NT2/D1 (cell line): ENCODE measurements around the gene TMEM134.

Source experiments
- DNase-seq: peaks from one replicate; pipeline ENCODE4 v3.0.0-alpha.2; 2011; ENCODE audit warnings: low read depth, low spot score
- H3K27me3 ChIP-seq: 2 replicates; pipeline ENCODE4 v1.6.0; 2011; ENCODE audit warnings: mild to moderate bottlenecking; ENCODE audit not compliant: insufficient read length, insufficient read depth
- H3K36me3 ChIP-seq: 2 replicates; pipeline ENCODE4 v1.6.1; 2011; ENCODE audit warnings: mild to moderate bottlenecking, low read length, mixed read lengths; ENCODE audit not compliant: insufficient read depth, insufficient read length
- H3K4me1 ChIP-seq: 2 replicates; pipeline ENCODE4 v1.5.1; 2011; ENCODE audit not compliant: insufficient read depth, insufficient read length
- H3K4me3 ChIP-seq: 2 replicates; pipeline ENCODE4 v1.5.1; 2011; ENCODE audit warnings: low read depth; ENCODE audit not compliant: insufficient read length
- H3K9ac ChIP-seq: 2 replicates; pipeline ENCODE4 v1.6.0; 2011; ENCODE audit warnings: low read depth; ENCODE audit not compliant: insufficient read length
- H3K9me3 ChIP-seq: 2 replicates; pipeline ENCODE4 v1.5.1; 2011; ENCODE audit warnings: mild to moderate bottlenecking, low read length; ENCODE audit not compliant: insufficient read depth
- SUZ12 ChIP-seq: IDR thresholded peaks from 2 replicates; pipeline ENCODE4 v1.6.1; 2011; ENCODE audit not compliant: insufficient read length, insufficient read depth; ENCODE audit errors: extremely low read depth
- YY1 ChIP-seq: IDR thresholded peaks from 2 replicates; pipeline ENCODE4 v1.6.1; 2011; ENCODE audit not compliant: insufficient read length, insufficient read depth
- ZNF274 ChIP-seq: IDR thresholded peaks from 2 replicates; pipeline ENCODE4 v1.6.1; 2011; ENCODE audit warnings: mild to moderate bottlenecking, low read depth, low read length

Gene TMEM134

DNA sequence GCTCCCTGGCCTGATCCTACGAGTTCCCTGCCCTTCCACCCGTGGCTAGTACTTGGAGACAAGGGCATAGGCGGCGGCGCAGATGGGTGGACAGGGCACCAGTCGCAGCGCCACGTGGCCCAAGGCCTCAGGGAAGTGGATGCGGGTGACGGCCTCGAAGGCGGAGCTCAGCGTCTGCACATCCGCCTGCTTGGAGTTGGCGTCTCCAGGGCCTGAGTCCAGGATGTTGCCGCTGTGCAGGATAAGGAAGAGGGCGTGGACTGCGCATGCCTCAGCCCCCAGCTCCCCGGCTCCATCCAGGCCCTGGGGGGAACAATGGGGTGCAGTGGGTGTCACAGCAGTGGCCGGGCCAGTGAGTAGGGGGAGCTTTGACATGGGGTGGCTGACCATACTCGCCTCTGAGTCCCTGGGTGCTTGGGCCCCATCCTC lies 29.5 kb upstream of the TMEM134 start:
- no peak for TF ChIP-seq YY1
- TF ChIP-seq ZNF274: no peak
- TF ChIP-seq SUZ12: no peak
- DNase-seq: no peak
- H3K9me3 ChIP-seq: no peaks in the 10 kb centered on the region
- H3K36me3 ChIP-seq: peaks cover 91% of the 10 kb centered on the region
- H3K9ac ChIP-seq: no peak overlapping the region
- no peak overlapping the region for H3K4me3 ChIP-seq
- peaks cover 2% of the 10 kb centered on the region for H3K27me3 ChIP-seq
- H3K4me1 ChIP-seq: peaks cover 34% of the 10 kb centered on the region

DNA sequence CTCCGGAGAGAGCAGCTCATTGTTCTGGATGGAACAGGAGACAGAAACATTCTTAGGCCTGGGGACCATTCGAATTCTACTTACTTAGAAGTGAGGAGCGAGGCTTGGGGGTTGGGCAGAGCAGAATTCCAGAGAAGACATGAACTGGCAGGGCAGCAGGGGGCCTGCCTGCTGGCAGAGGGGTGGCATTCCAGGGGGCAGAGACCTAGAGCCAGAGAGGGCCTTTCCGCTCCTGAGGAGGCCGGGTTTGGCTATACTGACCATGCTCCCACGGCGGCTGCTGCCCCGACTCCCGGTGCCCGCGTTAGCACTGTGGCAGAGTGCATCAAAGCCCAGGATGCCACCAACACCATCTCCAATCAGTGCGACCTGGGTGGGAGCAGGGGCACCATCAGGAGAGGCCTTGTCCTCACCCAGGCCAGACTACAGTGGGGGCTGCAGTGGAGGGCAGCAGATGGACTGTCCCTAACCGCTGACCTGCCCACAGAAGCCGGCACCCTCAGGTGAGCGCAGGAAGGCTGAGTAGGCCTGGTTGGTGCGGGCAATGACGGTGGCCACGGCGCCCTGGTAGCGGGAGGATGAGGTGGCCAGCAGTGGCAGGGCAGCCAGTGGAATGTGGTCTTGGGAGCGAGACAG lies 28.7 kb upstream of the TMEM134 start:
- no peak for TF ChIP-seq ZNF274
- TF ChIP-seq SUZ12: no peak
- TF ChIP-seq YY1: no peak
- DNase-seq: no peak
- Histone ChIP-seq H3K27me3 (no peaks in the 10 kb centered on the region), H3K9me3 (no peaks in the 10 kb centered on the region), H3K4me1 (peaks cover 28% of the 10 kb centered on the region), H3K9ac (peak overlapping the region; percentile 36), H3K4me3 (no peak overlapping the region), H3K36me3 (peaks cover 94% of the 10 kb centered on the region)

GRCh38 chr11:67496113-67496512 lies 27.1 kb upstream of the TMEM134 start:
- H3K36me3 ChIP-seq: peaks cover 94% of the 10 kb centered on the region
- peaks cover 25% of the 10 kb centered on the region for H3K4me1 ChIP-seq
- H3K27me3 ChIP-seq: no peaks in the 10 kb centered on the region
- no peaks in the 10 kb centered on the region for H3K9me3 ChIP-seq
- TF ChIP-seq SUZ12: no peak
- no peak for TF ChIP-seq YY1
- TF ChIP-seq ZNF274: no peak
- H3K9ac ChIP-seq: no peak overlapping the region
- DNase-seq: no peak
- H3K4me3 ChIP-seq: no peak overlapping the region

- no peak for DNase-seq
- TF ChIP-seq YY1: no peak
- no peak for TF ChIP-seq ZNF274
- no peak for TF ChIP-seq SUZ12
- Histone ChIP-seq H3K27me3 (no peaks in the 10 kb centered on the region), H3K4me1 (peaks cover 25% of the 10 kb centered on the region), H3K4me3 (no peak overlapping the region), H3K36me3 (peaks cover 94% of the 10 kb centered on the region), H3K9ac (peak overlapping the region; percentile 3), H3K9me3 (no peaks in the 10 kb centered on the region)
Observed at GRCh38 chr11:67495234-67496005, 26.4 kb upstream of the TMEM134 start.

DNA sequence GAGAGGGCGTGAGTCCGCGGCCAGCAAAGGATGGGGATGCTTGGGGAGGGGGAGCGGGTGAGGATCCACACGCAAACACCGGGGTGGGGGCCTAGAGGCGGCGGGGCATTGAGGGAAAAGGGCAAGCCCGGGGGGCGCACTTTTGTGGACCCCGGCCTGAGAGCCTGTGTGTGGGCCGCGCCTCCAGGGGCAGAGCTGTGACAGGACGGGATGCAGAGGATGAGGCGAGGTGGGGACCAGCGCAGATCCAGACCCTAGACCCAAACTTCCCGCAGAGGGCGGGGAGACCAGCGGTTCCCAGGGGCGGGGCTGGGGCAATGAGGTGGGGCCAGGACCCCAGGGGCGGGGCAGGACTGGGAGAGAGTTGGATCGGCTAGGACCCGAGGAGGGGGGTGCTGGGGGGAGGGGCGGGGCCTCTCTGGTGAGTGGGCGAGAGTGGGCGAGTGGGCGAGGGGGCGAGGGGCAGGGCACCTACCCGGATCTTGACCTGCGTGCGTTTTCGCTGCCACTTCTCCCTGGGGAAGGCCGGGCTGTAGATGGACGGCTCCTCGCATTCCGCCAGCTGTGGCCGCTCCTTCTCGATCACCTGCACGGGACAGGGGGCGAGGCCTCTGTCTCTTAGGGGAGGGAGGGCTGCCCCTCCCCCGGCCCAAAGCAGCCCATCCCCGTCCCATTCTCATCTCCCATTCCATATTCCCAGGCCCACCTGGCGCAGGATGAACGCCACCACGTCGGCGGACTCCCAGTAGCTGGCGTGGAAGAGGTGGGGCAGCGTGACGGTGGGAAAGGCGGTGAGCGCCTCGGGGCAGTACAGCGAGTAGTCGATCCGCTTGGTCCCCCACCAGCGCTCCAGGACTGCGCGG lies 25.6 kb upstream of the TMEM134 start:
- no peak overlapping the region for H3K4me3 ChIP-seq
- TF ChIP-seq YY1: no peak
- TF ChIP-seq SUZ12: no peak
- TF ChIP-seq ZNF274: no peak
- no peak for DNase-seq
- H3K9ac ChIP-seq: peak overlapping the region; percentile 3
- no peaks in the 10 kb centered on the region for H3K27me3 ChIP-seq
- H3K36me3 ChIP-seq: peaks cover 94% of the 10 kb centered on the region
- no peaks in the 10 kb centered on the region for H3K9me3 ChIP-seq
- peaks cover 25% of the 10 kb centered on the region for H3K4me1 ChIP-seq

DNA sequence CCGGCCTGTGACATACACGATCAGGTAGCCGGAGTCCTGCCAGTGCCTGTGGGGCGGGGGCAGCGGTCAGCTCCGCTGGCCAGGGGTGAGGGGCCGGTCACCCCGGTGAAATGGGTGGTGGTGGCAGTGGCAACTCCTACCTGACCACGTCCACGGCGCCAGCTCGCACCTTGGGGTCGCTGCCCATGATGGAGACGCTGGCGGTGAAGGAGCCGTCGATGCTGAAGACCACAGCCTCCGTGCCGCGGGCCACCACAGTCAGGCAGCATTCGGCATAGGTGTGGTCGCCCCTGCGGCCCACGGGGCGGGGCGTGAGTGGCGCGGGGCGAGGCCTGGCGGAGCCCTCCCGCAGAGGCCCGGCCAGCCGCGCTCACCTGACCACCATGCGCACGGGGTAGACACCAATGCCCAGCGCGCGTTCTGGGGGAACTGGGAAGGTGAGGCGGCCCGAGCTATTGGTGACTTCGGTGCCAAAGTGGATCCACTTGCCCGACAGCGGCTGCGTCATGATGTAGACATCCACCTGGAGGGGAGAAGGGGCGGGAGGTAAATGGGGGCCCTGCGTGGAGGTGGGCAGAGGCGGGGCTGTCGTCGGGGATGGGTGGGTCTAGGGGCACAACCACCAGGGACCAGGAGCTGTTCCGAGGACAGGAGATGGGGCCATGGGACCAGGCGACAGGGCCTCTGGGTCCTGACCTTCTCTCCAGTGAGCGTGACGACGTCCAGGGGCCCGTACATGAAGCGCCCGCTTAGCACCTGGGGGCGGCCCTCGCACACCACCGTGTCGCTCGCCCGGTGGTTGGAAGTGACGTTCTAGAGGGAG lies 24.7 kb upstream of the TMEM134 start:
- Histone ChIP-seq H3K4me1 (peaks cover 25% of the 10 kb centered on the region), H3K36me3 (peaks cover 98% of the 10 kb centered on the region)

More for the DNA sequence above, 24.7 kb upstream of the TMEM134 start:
- DNase-seq: no peak
- Histone ChIP-seq H3K9me3 (no peaks in the 10 kb centered on the region), H3K9ac (no peak overlapping the region), H3K27me3 (no peaks in the 10 kb centered on the region), H3K4me3 (no peak overlapping the region)
- no peak for TF ChIP-seq ZNF274
- no peak for TF ChIP-seq YY1
- TF ChIP-seq SUZ12: no peak
